GM21723 (cell line): ENCODE measurements around the gene FIBCD1.
"Not testable (repeated sequence)": the region's sequence is repeated elsewhere in the genome, so short reads cannot be mapped to it uniquely, and the experiment has no call there.

Experiments used
- ATAC-seq: cut with Tn5 transposase; IDR thresholded peaks from one replicate; pipeline ENCODE4 v1.9.1; 2021; ENCODE audit warnings: mild to moderate bottlenecking, moderate library complexity; ENCODE audit not compliant: unreplicated experiment

Gene FIBCD1

GRCh38 chr9:130910670-130911069 is 28.4 kb downstream of the FIBCD1 start:
- not testable (repeated sequence) for ATAC-seq

- ATAC-seq, result not testable (repeated sequence)
Observed at GRCh38 chr9:130910041-130910440, 29.0 kb downstream of the FIBCD1 start.

- no peak for ATAC-seq
Observed at GRCh38 chr9:130908878-130909355, 30.1 kb downstream of the FIBCD1 start.

- no peak for ATAC-seq
Observed at GRCh38 chr9:130908146-130908877, 30.7 kb downstream of the FIBCD1 start.

GRCh38 chr9:130906735-130907416 is 32.2 kb downstream of the FIBCD1 start:
- ATAC-seq, result no peak

GRCh38 chr9:130905902-130906734 is 32.9 kb downstream of the FIBCD1 start:
- ATAC-seq, result no peak

GRCh38 chr9:130905125-130905901 is 33.7 kb downstream of the FIBCD1 start:
- no peak for ATAC-seq

- no peak for ATAC-seq
Observed at GRCh38 chr9:130904070-130905044, 34.7 kb downstream of the FIBCD1 start.

- ATAC-seq, result no peak
Observed at GRCh38 chr9:130903194-130904069, 35.6 kb downstream of the FIBCD1 start.

GRCh38 chr9:130902204-130903185 is 36.6 kb downstream of the FIBCD1 start:
- ATAC-seq, result no peak

GRCh38 chr9:130901498-130902203 is 37.4 kb downstream of the FIBCD1 start:
- no peak for ATAC-seq

GRCh38 chr9:130900701-130901497 is 38.1 kb downstream of the FIBCD1 start:
- no peak for ATAC-seq

- ATAC-seq, result no peak
Observed at GRCh38 chr9:130899051-130899748, 39.8 kb downstream of the FIBCD1 start.

GRCh38 chr9:130898552-130898852 is 40.5 kb downstream of the FIBCD1 start:
- no peak for ATAC-seq

GRCh38 chr9:130897848-130898551 is 41.0 kb downstream of the FIBCD1 start:
- ATAC-seq, result no peak
